ENCODE measurements around the gene PARVB.

PARVB gene

DNA sequence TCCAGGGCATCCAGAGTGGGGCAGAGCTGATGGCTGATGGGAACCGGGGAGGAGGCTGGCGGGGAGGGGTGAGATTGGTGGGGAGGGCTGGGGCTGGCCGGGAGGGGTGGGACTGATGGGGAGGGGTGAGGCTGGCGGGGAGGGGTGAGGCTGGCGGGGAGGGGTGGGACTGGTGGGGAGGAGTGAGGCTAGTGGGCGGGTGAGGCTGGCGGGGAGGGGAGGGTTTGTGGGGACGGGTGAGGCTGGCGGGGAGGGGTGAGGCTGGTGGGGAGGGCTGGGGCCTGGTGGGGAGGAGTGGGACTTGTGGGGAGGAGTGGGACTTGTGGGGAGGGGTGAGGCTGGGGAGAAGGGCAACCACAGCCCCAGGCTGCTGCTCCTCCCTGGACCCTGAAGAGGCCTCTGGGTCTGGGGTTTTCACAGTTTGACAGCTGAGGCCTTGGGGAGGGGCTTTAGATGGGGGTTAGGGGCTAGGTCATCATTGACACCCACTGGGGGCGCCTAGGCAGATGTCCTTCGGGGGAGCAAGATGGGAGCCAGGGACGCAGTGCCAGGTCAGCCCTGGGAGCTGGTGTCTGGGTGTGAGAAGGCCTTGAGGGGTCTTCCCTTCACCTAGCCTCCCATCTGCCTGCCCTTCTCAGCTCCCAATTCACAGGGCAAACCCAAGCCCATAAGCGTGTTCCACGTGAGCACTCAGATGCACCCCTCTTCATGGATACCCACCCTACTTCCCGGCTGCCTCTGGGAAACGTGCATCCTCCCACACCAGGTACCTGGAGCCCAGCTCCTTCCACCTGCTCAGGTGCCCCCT, 183.3 kb downstream of the PARVB start:
- no peak overlapping the region for H3K4me3 ChIP-seq (ENCODE audit: low read length)
- TF ChIP-seq ZNF274 (IDR thresholded peaks at IDR 0.05; ENCODE audit: low read depth, low read length) = no peak

GRCh38 chr22:44207981-44208317, 183.8 kb downstream of the PARVB start:
- TF ChIP-seq ZNF274 (IDR thresholded peaks at IDR 0.05; ENCODE audit: low read depth, low read length) = no peak
- H3K4me3 ChIP-seq (ENCODE audit: low read length) = no peak overlapping the region

- no peak for TF ChIP-seq ZNF274 (IDR thresholded peaks at IDR 0.05; ENCODE audit: low read depth, low read length)
Measured at GRCh38 chr22:44209343-44209742, 185.2 kb downstream of the PARVB start.

GRCh38 chr22:44210722-44211121, 186.6 kb downstream of the PARVB start:
- no peak for TF ChIP-seq ZNF274 (IDR thresholded peaks at IDR 0.05; ENCODE audit: low read depth, low read length)
- no peak overlapping the region for H3K4me3 ChIP-seq (ENCODE audit: low read length)

More at GRCh38 chr22:44209343-44209742, 185.2 kb downstream of the PARVB start:
- no peak overlapping the region for H3K4me3 ChIP-seq (ENCODE audit: low read length)

DNA sequence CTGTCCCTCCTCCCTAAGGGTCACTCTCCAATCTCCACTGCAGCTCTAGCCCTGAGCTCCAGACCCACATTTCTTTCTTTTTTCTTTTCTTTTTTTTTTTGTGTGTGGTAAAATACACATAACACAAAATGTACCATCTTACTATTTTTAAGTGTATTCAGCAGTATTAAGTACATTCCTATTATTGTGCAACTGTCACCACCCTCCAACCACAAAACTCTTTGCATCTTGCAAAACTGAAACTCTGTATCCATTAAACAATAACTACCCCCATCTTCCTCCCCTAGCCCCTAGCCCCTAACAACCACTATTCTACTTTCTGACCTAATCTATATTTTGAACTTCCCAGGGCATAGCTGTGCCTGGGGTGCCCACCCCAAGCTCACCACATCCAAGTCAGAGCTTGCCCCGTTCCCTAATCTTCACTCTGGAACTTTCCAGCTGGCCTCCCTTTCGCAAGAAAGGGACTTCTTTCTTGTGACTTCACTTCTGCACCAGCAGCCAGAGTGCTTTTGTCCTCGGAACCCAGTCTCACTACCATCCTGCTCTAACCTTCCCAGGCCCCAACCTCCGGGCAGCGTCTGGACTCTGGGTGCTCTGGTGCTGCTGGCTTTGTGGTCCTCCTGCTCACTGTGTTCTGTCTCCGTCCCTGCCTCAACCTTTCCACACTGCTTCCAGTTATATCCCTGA, 187.3 kb downstream of the PARVB start:
- TF ChIP-seq ZNF274 (IDR thresholded peaks at IDR 0.05; ENCODE audit: low read depth, low read length) = no peak
- no peak overlapping the region for H3K4me3 ChIP-seq (ENCODE audit: low read length)

- H3K4me3 ChIP-seq (ENCODE audit: low read length) = no peak overlapping the region
- TF ChIP-seq ZNF274 (IDR thresholded peaks at IDR 0.05; ENCODE audit: low read depth, low read length) = no peak
Measured at GRCh38 chr22:44211946-44212930, 188.1 kb downstream of the PARVB start.

DNA sequence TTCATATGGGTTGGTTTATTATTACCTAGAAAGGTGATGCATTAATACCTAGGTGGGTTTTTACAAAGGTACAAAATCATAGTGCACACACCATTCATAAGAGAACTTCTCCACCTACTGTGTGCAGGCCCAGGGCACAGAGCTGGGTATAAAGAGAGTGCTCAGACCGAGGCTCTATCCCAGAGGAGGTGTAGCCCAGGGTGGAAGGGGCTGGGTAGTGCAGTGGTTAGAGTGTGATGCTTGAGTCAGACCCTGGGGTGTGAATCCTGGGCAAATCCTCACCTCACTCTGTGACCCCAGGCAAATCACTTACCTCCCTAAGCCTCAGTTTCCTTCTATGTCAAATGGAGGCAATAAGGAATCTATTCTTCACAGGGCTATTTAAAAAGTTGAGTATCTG, 188.8 kb downstream of the PARVB start:
- TF ChIP-seq ZNF274 (IDR thresholded peaks at IDR 0.05; ENCODE audit: low read depth, low read length) = no peak

DNA sequence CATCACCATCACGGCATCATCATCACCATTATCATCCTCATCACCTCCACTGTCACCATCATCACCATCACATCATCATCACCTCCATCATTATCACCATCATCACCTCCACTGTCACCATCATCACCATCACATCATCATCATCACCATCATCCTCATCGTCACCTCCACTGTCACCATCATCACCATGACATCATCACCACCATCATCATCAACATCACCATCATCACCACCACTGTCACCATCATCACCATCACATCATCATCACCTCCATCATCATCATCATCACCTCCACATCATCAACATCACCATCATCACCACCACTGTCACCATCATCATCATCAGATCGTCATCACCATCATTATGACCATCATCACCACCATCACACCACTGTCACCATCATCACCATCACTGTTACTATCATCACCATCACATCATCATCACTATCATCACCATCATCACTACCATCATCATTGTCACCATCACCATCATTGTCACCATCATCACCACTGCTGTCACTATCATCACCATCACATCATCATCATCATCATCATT, 189.5 kb downstream of the PARVB start:
- no peak for TF ChIP-seq ZNF274 (IDR thresholded peaks at IDR 0.05; ENCODE audit: low read depth, low read length)
- H3K4me3 ChIP-seq (ENCODE audit: low read length) = no peak overlapping the region

More for the DNA sequence above, 188.8 kb downstream of the PARVB start:
- no peak overlapping the region for H3K4me3 ChIP-seq (ENCODE audit: low read length)

- no peak overlapping the region for H3K4me3 ChIP-seq (ENCODE audit: low read length)
- TF ChIP-seq ZNF274 (IDR thresholded peaks at IDR 0.05; ENCODE audit: low read depth, low read length) = no peak
Measured at GRCh38 chr22:44214187-44214586, 190.1 kb downstream of the PARVB start.

- no peak overlapping the region for H3K4me3 ChIP-seq (ENCODE audit: low read length)
- TF ChIP-seq ZNF274 (IDR thresholded peaks at IDR 0.05; ENCODE audit: low read depth, low read length) = no peak
Measured at GRCh38 chr22:44214764-44215163, 190.7 kb downstream of the PARVB start.

DNA sequence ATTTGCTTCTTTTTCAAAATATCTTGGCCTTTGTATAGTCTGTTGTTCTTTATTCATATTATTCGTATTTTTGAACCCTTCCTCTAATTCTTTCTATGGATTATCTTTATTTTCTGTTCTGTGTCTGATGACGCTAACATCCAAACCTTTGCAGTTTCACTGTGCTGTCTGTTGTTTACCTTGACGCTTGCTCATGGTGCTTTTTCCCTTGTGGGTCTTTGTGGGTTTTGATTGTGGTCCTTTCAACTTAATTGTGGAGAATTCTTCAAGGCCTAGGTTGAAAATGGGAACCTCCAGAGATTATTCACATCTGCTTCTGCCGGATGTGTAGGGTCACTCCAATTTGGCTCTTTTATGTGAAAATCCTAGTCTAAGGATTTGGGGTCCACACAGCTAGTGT, 191.2 kb downstream of the PARVB start:
- no peak for TF ChIP-seq ZNF274 (IDR thresholded peaks at IDR 0.05; ENCODE audit: low read depth, low read length)
- H3K4me3 ChIP-seq (ENCODE audit: low read length) = no peak overlapping the region

DNA sequence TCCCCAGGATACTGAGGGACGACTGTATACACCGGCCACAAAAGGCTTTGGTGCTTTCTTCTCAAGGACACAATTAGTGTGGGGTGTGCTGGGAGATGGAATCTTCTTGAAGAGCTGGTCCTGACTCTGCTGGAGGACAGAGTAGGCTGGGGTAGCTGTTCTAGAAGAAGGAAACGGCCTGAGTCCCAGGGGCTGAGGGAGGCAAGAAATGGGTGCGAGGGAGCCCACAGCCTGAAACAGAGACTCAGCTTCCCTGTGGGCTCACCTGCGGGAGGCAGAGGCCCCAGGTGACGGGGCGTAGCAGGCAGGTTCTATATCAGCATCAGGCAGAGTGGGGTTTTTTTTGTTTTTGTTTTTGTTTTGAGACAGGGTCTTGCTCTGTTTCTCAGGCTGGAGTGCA, 193.2 kb downstream of the PARVB start:
- no peak for TF ChIP-seq ZNF274 (IDR thresholded peaks at IDR 0.05; ENCODE audit: low read depth, low read length)
- H3K4me3 ChIP-seq (ENCODE audit: low read length) = no peak overlapping the region

GRCh38 chr22:44218071-44218470, 194.0 kb downstream of the PARVB start:
- no peak overlapping the region for H3K4me3 ChIP-seq (ENCODE audit: low read length)
- no peak for TF ChIP-seq ZNF274 (IDR thresholded peaks at IDR 0.05; ENCODE audit: low read depth, low read length)

Measured in GM08714 (cell line).